Cardiac fibroblast (primary cell): ENCODE measurements around the gene IFNAR2.
A peak's percentile ranks its signal among the peaks of the same experiment; 100 is the strongest.
"Not testable (repeated sequence)": the region's sequence is repeated elsewhere in the genome, so short reads cannot be mapped to it uniquely, and the experiment has no call there.

Source experiments
- DNase-seq, 2 donors: peaks; one replicate each; pipeline versions ENCODE4 v3.0.0 to v3.0.0-alpha.2; 2010; ENCODE audit warnings: low read depth in 2 of 2
- H3K4me3 ChIP-seq, 2 donors: replicated peaks in 1 of 2; 1 replicate in 1 of 2; 2 replicates in 1 of 2; pipeline ENCODE4 v1.5.1; 2011; ENCODE audit warnings: low read depth in 2 of 2, low read length in 2 of 2, mild to moderate bottlenecking in 2 of 2, moderate library complexity in 1 of 2
- CTCF ChIP-seq: IDR thresholded peaks from one replicate; pipeline ENCODE4 v1.5.1; 2011; ENCODE audit warnings: low read depth, mild to moderate bottlenecking, low read length, inconsistent platforms

The IFNAR2 gene

GRCh38 chr21:33236013-33236686 lies 6.4 kb downstream of the IFNAR2 start:
- no peak for DNase-seq
- no peak overlapping the region for H3K4me3 ChIP-seq
- TF ChIP-seq CTCF: no peak

GRCh38 chr21:33236766-33237165 lies 7.0 kb downstream of the IFNAR2 start:
- DNase-seq: peak in 1 of 2 donors; percentile 49
- TF ChIP-seq CTCF: no peak

GRCh38 chr21:33237486-33237885 lies 7.7 kb downstream of the IFNAR2 start:
- H3K4me3 ChIP-seq: no peak overlapping the region
- TF ChIP-seq CTCF: no peak
- peak in 1 of 2 donors; percentile 28 for DNase-seq

More at GRCh38 chr21:33236766-33237165, 7.0 kb downstream of the IFNAR2 start:
- no peak overlapping the region for H3K4me3 ChIP-seq

GRCh38 chr21:33238146-33238545 lies 8.4 kb downstream of the IFNAR2 start:
- no peak for DNase-seq
- no peak for TF ChIP-seq CTCF
- no peak overlapping the region for H3K4me3 ChIP-seq

- no peak overlapping the region for H3K4me3 ChIP-seq
- TF ChIP-seq CTCF: no peak
- no peak for DNase-seq
Observed at GRCh38 chr21:33238565-33239255, 9.0 kb downstream of the IFNAR2 start.

GRCh38 chr21:33239559-33240127 lies 9.9 kb downstream of the IFNAR2 start:
- not testable (repeated sequence) for H3K4me3 ChIP-seq, DNase-seq

- no peak for DNase-seq
- no peak overlapping the region for H3K4me3 ChIP-seq
- TF ChIP-seq CTCF: no peak
Observed at GRCh38 chr21:33240404-33240803, 10.7 kb downstream of the IFNAR2 start.
